ENCODE measurements around the gene ACO1.
"Not testable (repeated sequence)": the region's sequence is repeated elsewhere in the genome, so short reads cannot be mapped to it uniquely, and the experiment has no call there.

Gene ACO1

GRCh38 chr9:32384364-32385151, at the start of gene ACO1:
Gene ACO1, plus strand, starts transcription at chr9:32384643. Its CDS starts 20,864 bp downstream, at chr9:32405507.
- peak; percentile 50 for DNase-seq

- DNase-seq = no peak
Observed at GRCh38 chr9:32334916-32335895, 49.2 kb upstream of the ACO1 start.

- DNase-seq = no peak
Observed at GRCh38 chr9:32339424-32339823, 45.0 kb upstream of the ACO1 start.

- DNase-seq = no peak
Observed at GRCh38 chr9:32340361-32340760, 44.1 kb upstream of the ACO1 start.

GRCh38 chr9:32344551-32345182, 39.8 kb upstream of the ACO1 start:
- DNase-seq = no peak

GRCh38 chr9:32345243-32345642, 39.2 kb upstream of the ACO1 start:
- DNase-seq = no peak

GRCh38 chr9:32347571-32347970, 36.9 kb upstream of the ACO1 start:
- no peak for DNase-seq

- DNase-seq = no peak
Observed at GRCh38 chr9:32348106-32348695, 36.2 kb upstream of the ACO1 start.

- DNase-seq = no peak
Observed at GRCh38 chr9:32349013-32349412, 35.4 kb upstream of the ACO1 start.

- DNase-seq = peak; percentile 8
Observed at GRCh38 chr9:32350682-32351081, 33.8 kb upstream of the ACO1 start.

- DNase-seq = no peak
Observed at GRCh38 chr9:32351845-32352244, 32.6 kb upstream of the ACO1 start.

GRCh38 chr9:32353476-32353875, 31.0 kb upstream of the ACO1 start:
- not testable (repeated sequence) for DNase-seq

- no peak for DNase-seq
Observed at GRCh38 chr9:32359452-32359851, 25.0 kb upstream of the ACO1 start.

- DNase-seq = no peak
Observed at GRCh38 chr9:32360983-32361673, 23.3 kb upstream of the ACO1 start.

- DNase-seq = no peak
Observed at GRCh38 chr9:32371279-32371678, 13.2 kb upstream of the ACO1 start.

GRCh38 chr9:32371679-32372078, 12.8 kb upstream of the ACO1 start:
- no peak for DNase-seq

GRCh38 chr9:32376285-32376684, 8.2 kb upstream of the ACO1 start:
- DNase-seq = no peak

GRCh38 chr9:32378496-32378895, 5.9 kb upstream of the ACO1 start:
- peak; percentile 69 for DNase-seq

- DNase-seq = peak; percentile 73
Observed at GRCh38 chr9:32378993-32379729, 5.3 kb upstream of the ACO1 start.

GRCh38 chr9:32380944-32381343, 3.5 kb upstream of the ACO1 start:
- DNase-seq = no peak

- no peak for DNase-seq
Observed at GRCh38 chr9:32382565-32383320, 1.7 kb upstream of the ACO1 start.

Data from NCI-H748 treated with DMSO at 0.1 percent for 48 hours (cell line).